ENCODE data around the gene EID2B.

Gene EID2B

DNA sequence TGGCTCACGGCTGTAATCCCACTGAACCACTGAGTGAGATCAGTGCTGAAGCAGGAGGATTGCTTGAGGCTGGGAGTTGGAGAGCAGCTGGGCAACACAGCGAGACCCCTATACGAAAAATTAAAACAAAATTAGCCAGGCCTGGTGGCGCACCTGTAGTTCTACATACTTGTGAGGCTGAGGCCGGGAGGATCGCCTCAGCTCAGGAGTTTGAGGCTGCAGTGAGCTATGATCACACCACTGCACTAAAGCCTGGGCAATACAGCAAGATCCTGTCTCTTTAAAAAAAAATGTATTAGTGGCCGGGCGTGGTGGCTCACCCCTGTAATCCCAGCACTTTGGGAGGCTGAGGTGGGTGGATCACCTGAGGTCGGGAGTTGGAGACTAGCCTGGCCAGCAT, 24.0 kb downstream of the EID2B start:
- Histone ChIP-seq H3K9me3 (ENCODE audit: low read length) (no peaks in the 10 kb centered on the region), H3K36me3 (ENCODE audit: insufficient read depth, low read length) (no peaks in the 10 kb centered on the region), H3K9ac (ENCODE audit: low read length) (no peak overlapping the region), H3K4me3 (ENCODE audit: low read depth in 1 of 2, low read length in 2 of 2) (no peak overlapping the region), H3K27ac (ENCODE audit: low read depth, low read length) (no peak overlapping the region), H3K4me1 (ENCODE audit: insufficient read depth, low read length) (no peaks in the 10 kb centered on the region), H3K27me3 (ENCODE audit: control insufficient read depth in 1 of 2, insufficient read depth in 2 of 2, low read length in 2 of 2) (peaks cover 23 to 55% of the 10 kb centered on the region in 2 donors)

DNA sequence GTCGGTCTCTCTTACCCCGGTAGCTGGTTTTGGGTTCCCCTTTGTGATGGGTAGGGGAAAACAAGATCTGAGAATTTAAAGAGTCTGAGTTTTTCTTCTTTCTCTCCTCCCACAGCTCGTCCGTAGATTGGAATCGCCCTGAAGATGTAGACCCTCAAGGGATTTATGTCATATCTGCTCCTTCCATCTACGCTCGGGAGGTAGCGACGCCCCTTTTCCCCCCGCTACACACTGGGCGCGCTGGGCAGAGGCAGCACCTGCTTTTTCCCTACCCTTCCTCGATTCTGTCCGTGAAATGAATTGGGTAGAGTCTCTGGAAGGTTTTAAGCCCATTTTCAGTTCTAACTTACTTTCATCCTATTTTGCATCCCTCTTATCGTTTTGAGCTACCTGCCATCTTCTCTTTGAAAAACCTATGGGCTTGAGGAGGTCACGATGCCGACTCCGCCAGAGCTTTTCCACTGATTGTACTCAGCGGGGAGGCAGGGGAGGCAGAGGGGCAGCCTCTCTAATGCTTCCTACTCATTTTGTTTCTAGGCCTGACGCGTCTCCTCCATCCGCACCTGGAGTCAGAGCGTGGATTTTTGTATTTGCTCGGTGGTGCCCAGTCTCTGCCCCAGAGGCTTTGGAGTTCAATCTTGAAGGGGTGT, 24.8 kb downstream of the EID2B start:
- Histone ChIP-seq H3K9ac (ENCODE audit: low read length) (no peak overlapping the region), H3K36me3 (ENCODE audit: insufficient read depth, low read length) (no peaks in the 10 kb centered on the region), H3K27ac (ENCODE audit: low read depth, low read length) (no peak overlapping the region), H3K27me3 (ENCODE audit: control insufficient read depth in 1 of 2, insufficient read depth in 2 of 2, low read length in 2 of 2) (peaks cover 29 to 58% of the 10 kb centered on the region in 2 donors), H3K4me3 (ENCODE audit: low read depth in 1 of 2, low read length in 2 of 2) (peak overlapping the region in 1 of 2 donors; percentile 38), H3K9me3 (ENCODE audit: low read length) (no peaks in the 10 kb centered on the region), H3K4me1 (ENCODE audit: insufficient read depth, low read length) (no peaks in the 10 kb centered on the region)

GRCh38 chr19:39506944-39507714, 25.5 kb downstream of the EID2B start:
- no peaks in the 10 kb centered on the region for H3K36me3 ChIP-seq (ENCODE audit: insufficient read depth, low read length)
- no peaks in the 10 kb centered on the region for H3K4me1 ChIP-seq (ENCODE audit: insufficient read depth, low read length)
- H3K27ac ChIP-seq (ENCODE audit: low read depth, low read length) = no peak overlapping the region
- no peak overlapping the region for H3K9ac ChIP-seq (ENCODE audit: low read length)
- H3K4me3 ChIP-seq (ENCODE audit: low read depth in 1 of 2, low read length in 2 of 2) = peak overlapping the region in 1 of 2 donors; percentile 38
- H3K27me3 ChIP-seq (ENCODE audit: control insufficient read depth in 1 of 2, insufficient read depth in 2 of 2, low read length in 2 of 2) = peaks cover 30 to 59% of the 10 kb centered on the region in 2 donors
- no peaks in the 10 kb centered on the region for H3K9me3 ChIP-seq (ENCODE audit: low read length)

DNA sequence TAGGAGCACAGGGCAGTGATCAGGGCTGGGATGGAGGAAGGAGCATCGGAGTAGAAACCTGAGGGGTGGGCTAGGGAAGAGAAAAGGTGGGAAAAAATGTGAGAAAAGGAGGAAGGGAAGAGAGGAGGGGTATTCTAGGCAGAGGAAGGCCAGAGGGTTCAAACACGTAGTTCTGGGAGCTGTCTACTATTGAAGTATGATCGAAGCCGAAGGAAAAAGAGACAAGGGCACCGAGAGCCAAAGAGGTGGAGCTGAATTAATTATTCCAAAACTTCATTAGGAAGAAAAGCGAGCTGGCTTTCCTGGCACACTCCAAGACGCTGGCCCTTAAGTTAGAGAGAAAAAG, 26.1 kb downstream of the EID2B start:
- H3K4me1 ChIP-seq (ENCODE audit: insufficient read depth, low read length) = no peaks in the 10 kb centered on the region
- H3K9me3 ChIP-seq (ENCODE audit: low read length) = no peaks in the 10 kb centered on the region
- H3K27ac ChIP-seq (ENCODE audit: low read depth, low read length) = no peak overlapping the region
- no peak overlapping the region for H3K4me3 ChIP-seq (ENCODE audit: low read depth in 1 of 2, low read length in 2 of 2)
- H3K36me3 ChIP-seq (ENCODE audit: insufficient read depth, low read length) = no peaks in the 10 kb centered on the region
- H3K9ac ChIP-seq (ENCODE audit: low read length) = no peak overlapping the region
- H3K27me3 ChIP-seq (ENCODE audit: control insufficient read depth in 1 of 2, insufficient read depth in 2 of 2, low read length in 2 of 2) = peaks cover 30 to 59% of the 10 kb centered on the region in 2 donors

- no peaks in the 10 kb centered on the region for H3K9me3 ChIP-seq (ENCODE audit: low read length)
- peaks cover 6% of the 10 kb centered on the region for H3K4me1 ChIP-seq (ENCODE audit: insufficient read depth, low read length)
- H3K4me3 ChIP-seq (ENCODE audit: low read depth in 1 of 2, low read length in 2 of 2) = no peak overlapping the region
- H3K9ac ChIP-seq (ENCODE audit: low read length) = no peak overlapping the region
- H3K27ac ChIP-seq (ENCODE audit: low read depth, low read length) = no peak overlapping the region
- H3K36me3 ChIP-seq (ENCODE audit: insufficient read depth, low read length) = no peaks in the 10 kb centered on the region
- peaks cover 34 to 76% of the 10 kb centered on the region in 2 donors for H3K27me3 ChIP-seq (ENCODE audit: control insufficient read depth in 1 of 2, insufficient read depth in 2 of 2, low read length in 2 of 2)
These were observed 29.8 kb downstream of the EID2B start for GRCh38 chr19:39502640-39503417.

- Histone ChIP-seq H3K36me3 (ENCODE audit: insufficient read depth, low read length) (no peaks in the 10 kb centered on the region), H3K9me3 (ENCODE audit: low read length) (no peaks in the 10 kb centered on the region), H3K27ac (ENCODE audit: low read depth, low read length) (no peak overlapping the region), H3K9ac (ENCODE audit: low read length) (no peak overlapping the region), H3K4me3 (ENCODE audit: low read depth in 1 of 2, low read length in 2 of 2) (no peak overlapping the region), H3K4me1 (ENCODE audit: insufficient read depth, low read length) (peaks cover 6% of the 10 kb centered on the region), H3K27me3 (ENCODE audit: control insufficient read depth in 1 of 2, insufficient read depth in 2 of 2, low read length in 2 of 2) (peaks cover 34 to 72% of the 10 kb centered on the region in 2 donors)
These were observed 31.3 kb downstream of the EID2B start for GRCh38 chr19:39501340-39501739.

DNA sequence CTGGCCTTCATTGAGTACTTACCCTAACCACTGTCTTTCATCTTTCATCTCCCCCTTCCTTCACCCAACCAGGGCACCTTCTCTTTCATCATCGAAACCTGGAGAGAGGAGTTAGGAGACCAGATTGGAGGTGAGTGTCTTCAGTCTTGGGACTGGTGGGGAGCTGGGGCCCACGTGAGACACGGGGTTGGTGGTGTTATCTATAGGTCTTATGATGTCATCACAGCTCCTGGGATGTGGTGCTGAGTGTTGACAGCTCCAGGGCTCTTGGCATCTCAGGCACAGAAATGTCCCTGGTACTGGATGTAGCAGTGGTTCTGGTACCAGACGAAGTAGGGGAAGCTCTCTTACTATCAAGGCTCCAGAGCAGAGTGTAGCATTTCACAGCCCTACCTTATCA, 32.1 kb downstream of the EID2B start:
- Histone ChIP-seq H3K27ac (ENCODE audit: low read depth, low read length) (no peak overlapping the region), H3K9ac (ENCODE audit: low read length) (no peak overlapping the region), H3K4me3 (ENCODE audit: low read depth in 1 of 2, low read length in 2 of 2) (no peak overlapping the region), H3K9me3 (ENCODE audit: low read length) (no peaks in the 10 kb centered on the region), H3K4me1 (ENCODE audit: insufficient read depth, low read length) (peaks cover 6% of the 10 kb centered on the region), H3K36me3 (ENCODE audit: insufficient read depth, low read length) (no peaks in the 10 kb centered on the region), H3K27me3 (ENCODE audit: control insufficient read depth in 1 of 2, insufficient read depth in 2 of 2, low read length in 2 of 2) (peaks cover 31 to 64% of the 10 kb centered on the region in 2 donors)

GRCh38 chr19:39499932-39500331, 32.7 kb downstream of the EID2B start:
- Histone ChIP-seq H3K27me3 (ENCODE audit: control insufficient read depth in 1 of 2, insufficient read depth in 2 of 2, low read length in 2 of 2) (peaks cover 25 to 58% of the 10 kb centered on the region in 2 donors), H3K9ac (ENCODE audit: low read length) (no peak overlapping the region), H3K36me3 (ENCODE audit: insufficient read depth, low read length) (no peaks in the 10 kb centered on the region), H3K4me1 (ENCODE audit: insufficient read depth, low read length) (peaks cover 6% of the 10 kb centered on the region), H3K27ac (ENCODE audit: low read depth, low read length) (no peak overlapping the region), H3K9me3 (ENCODE audit: low read length) (no peaks in the 10 kb centered on the region), H3K4me3 (ENCODE audit: low read depth in 1 of 2, low read length in 2 of 2) (no peak overlapping the region)

GRCh38 chr19:39498798-39499642, 33.6 kb downstream of the EID2B start, which contains the start of gene DLL3:
Gene DLL3 (plus strand): TSS chr19:39498947. CDS start chr19:39498975, 28 bp downstream.
- Histone ChIP-seq H3K27me3 (ENCODE audit: control insufficient read depth in 1 of 2, insufficient read depth in 2 of 2, low read length in 2 of 2) (peaks cover 20 to 49% of the 10 kb centered on the region in 2 donors), H3K36me3 (ENCODE audit: insufficient read depth, low read length) (no peaks in the 10 kb centered on the region), H3K4me3 (ENCODE audit: low read depth in 1 of 2, low read length in 2 of 2) (no peak within 1 kb of the TSS), H3K4me1 (ENCODE audit: insufficient read depth, low read length) (peaks cover 6% of the 10 kb centered on the region), H3K9ac (ENCODE audit: low read length) (no peak within 1 kb of the TSS), H3K27ac (ENCODE audit: low read depth, low read length) (no peak within 1 kb of the TSS), H3K9me3 (ENCODE audit: low read length) (no peaks in the 10 kb centered on the region)

DNA sequence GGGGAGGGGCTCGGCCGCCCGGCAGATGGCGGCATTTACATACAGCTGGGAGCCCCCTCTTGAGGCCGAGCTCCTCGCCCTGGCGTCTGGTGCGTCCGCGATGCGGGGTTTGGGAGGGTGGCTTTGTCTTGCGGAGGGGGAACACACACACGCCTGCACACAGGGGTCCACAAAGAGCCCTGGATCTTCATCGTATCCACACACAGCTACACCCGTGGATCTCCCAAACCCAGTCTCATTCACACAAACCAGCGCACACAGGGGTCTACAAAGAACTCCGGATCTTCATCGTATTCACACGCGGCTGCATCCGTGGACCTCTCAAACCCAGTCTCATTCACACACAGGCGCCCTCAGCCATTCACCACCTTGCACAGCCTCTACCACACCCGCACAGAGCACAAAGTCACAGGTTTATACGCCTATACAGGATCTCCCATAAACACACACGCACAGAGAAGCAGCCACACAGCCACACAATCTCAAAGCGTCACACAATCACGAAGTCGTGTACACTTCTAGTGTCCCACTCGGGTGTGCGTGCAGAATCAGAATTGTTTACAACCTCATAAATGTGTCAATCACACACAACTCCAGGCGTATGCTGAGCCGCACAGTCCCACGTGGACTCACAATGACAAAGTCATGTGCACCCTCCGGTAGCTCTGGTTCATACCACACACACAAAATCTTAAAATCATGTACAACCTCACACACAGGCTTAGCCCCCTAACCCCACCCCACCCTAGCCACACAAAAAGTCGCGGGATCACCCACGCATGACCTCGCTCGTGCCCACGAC, 34.5 kb downstream of the EID2B start:
- H3K27me3 ChIP-seq (ENCODE audit: control insufficient read depth in 1 of 2, insufficient read depth in 2 of 2, low read length in 2 of 2) = peaks cover 16 to 41% of the 10 kb centered on the region in 2 donors
- no peak overlapping the region for H3K9ac ChIP-seq (ENCODE audit: low read length)
- H3K4me1 ChIP-seq (ENCODE audit: insufficient read depth, low read length) = peaks cover 6% of the 10 kb centered on the region
- no peak overlapping the region for H3K27ac ChIP-seq (ENCODE audit: low read depth, low read length)
- no peak overlapping the region for H3K4me3 ChIP-seq (ENCODE audit: low read depth in 1 of 2, low read length in 2 of 2)
- no peaks in the 10 kb centered on the region for H3K9me3 ChIP-seq (ENCODE audit: low read length)
- H3K36me3 ChIP-seq (ENCODE audit: insufficient read depth, low read length) = no peaks in the 10 kb centered on the region
